Pancreas (tissue), 10 donors: Measurements from ENCODE around the gene SLC13A3. TPM values are rescaled to one million over a fixed set of nuclear protein-coding genes. Genes with fewer than 3 reads are reported as not detected.

Experiments
- ATAC-seq, 4 donors: fragments of 200-7000 bp; cut with Tn5 transposase; one replicate each; pipeline versions ENCODE4 v1.8.0 to v1.9.1; 2020; ENCODE audit warnings: mild to moderate bottlenecking in 4 of 4, moderate library complexity in 4 of 4
- DNase-seq, 6 donors: peaks; one replicate each; pipeline ENCODE4 v3.0.0-alpha.2; 2020
- FAIRE-seq: peaks from 2 replicates; lab custom pipeline; 2012; peaks lifted over from hg19 to GRCh38; lab: Jason Lieb, UNC
- H3K27ac ChIP-seq, 4 donors: fragments of 200-600 bp; sonication (generic); 1 replicate in 3 of 4; 2 replicates in 1 of 4; pipeline versions ENCODE4 v1.5.0 to v1.8.0; 2020
- H3K27me3 ChIP-seq, 4 donors: fragments of 200-600 bp; one replicate each; pipeline ENCODE4 v1.8.0; 2021
- H3K36me3 ChIP-seq, 3 donors: fragments of 200-600 bp; sonication (generic) in 1 of 3; one replicate each; pipeline versions ENCODE4 v1.5.0 to v1.8.0; 2020 to 2021
- H3K4me1 ChIP-seq, 3 donors: fragments of 200-600 bp; one replicate each; pipeline ENCODE4 v1.8.0; 2021
- H3K4me3 ChIP-seq, 4 donors: fragments of 200-600 bp; sonication (generic) in 2 of 4; one replicate each; pipeline versions ENCODE4 v1.5.0 to v1.8.0; 2020 to 2021
- H3K9me3 ChIP-seq, 4 donors: fragments of 200-600 bp; one replicate each; pipeline ENCODE4 v1.8.0; 2021
- CTCF ChIP-seq, 4 donors: fragments of 200-600 bp; sonication (generic) in 3 of 4; IDR thresholded peaks; one replicate each; pipeline versions ENCODE4 v1.5.0 to v1.8.0; 2021; ENCODE audit warnings: antibody characterized with exemption in 4 of 4
- WGBS, 2 donors: extraction: QIAGEN DNeasy Blood & Tissue Kit; methylation state at CpG; one replicate each; pipeline ENCODE4 v1.1.7; 2013; 5-methylcytosine and 5-hydroxymethylcytosine counted together
- intact Hi-C, 3 donors: fragments of 100-400 bp; cut with DNase I; formaldehyde crosslinking; loops; one replicate each; pipeline versions ENCODE4 v1.11.1 to v1.14.2; 2022
- polyA plus RNA-seq, 2 donors: library from polyadenylated mRNA; stranded (reverse); fragments of 200-250 nt; gene quantifications; one replicate each; pipeline ENCODE4 v1.2.3, GENCODE V29; 2013
- total RNA-seq, 6 donors: library from RNA; stranded (reverse); fragmentation: NEBNext Ultra II Directional in 4 of 6; extraction: Animal tissue kit (Norgen Biotek cat#: 25700) in 4 of 6; gene quantifications; one replicate each; pipeline versions ENCODE4 v1.2.1 to v1.2.4, GENCODE V29; 2021 to 2023
- donor health status: healthy with polysubstance abuse.
- donor health status: DM: no; HTN: no; CAD: no; lungs with moderate emphysema.
- donor health status: DM: no; HTN: no; CAD: no.
- donor health status: control.
- donor health status: control.
- donor health status: Bipolar disorder and iron deficiency.
- donor health status: DM: yes; HTN: yes; CAD: no.
- donor health status: DM: no; HTN: no; CAD: no.
- donor health status: DM: no; HTN: no; CAD: no.
- donor health status: DM: yes; HTN: yes; CAD: no.

SLC13A3 gene
- total and polyA plus RNA-seq, 8 donors, result 0.68 to 7.8 (median 4.7) TPM

GRCh38 chr20:46625875-46626373 is 25.3 kb downstream of the SLC13A3 start:
- Histone ChIP-seq H3K4me1 (no peaks in the 10 kb centered on the region), H3K9me3 (no peaks in the 10 kb centered on the region), H3K27ac (no peak overlapping the region), H3K27me3 (no peaks in the 10 kb centered on the region), H3K4me3 (no peak overlapping the region), H3K36me3 (no peaks in the 10 kb centered on the region)
- no peak for TF ChIP-seq CTCF (IDR thresholded peaks at IDR 0.05)
- WGBS, 2 donors, result 94 to 95% methylated on average over 1 of the region's 1 CpG
- intact Hi-C loops, result no loop called here
- no peak for ATAC-seq
- no peak for FAIRE-seq
- DNase-seq, result no peak

GRCh38 chr20:46624946-46625345 is 26.3 kb downstream of the SLC13A3 start:
- intact Hi-C loops, result no loop called here
- no peak for ATAC-seq
- no peak for FAIRE-seq
- no peak for DNase-seq
- no peak overlapping the region for H3K27ac ChIP-seq
- no peaks in the 10 kb centered on the region for H3K27me3 ChIP-seq
- no peak overlapping the region for H3K4me3 ChIP-seq
- WGBS, 2 donors, result 83 to 85% methylated on average over 2 of the region's 2 CpGs
- no peak for TF ChIP-seq CTCF (IDR thresholded peaks at IDR 0.05)
- no peaks in the 10 kb centered on the region for H3K4me1 ChIP-seq
- no peaks in the 10 kb centered on the region for H3K9me3 ChIP-seq
- no peaks in the 10 kb centered on the region for H3K36me3 ChIP-seq

- TF ChIP-seq CTCF (IDR thresholded peaks at IDR 0.05), result no peak
- H3K4me3 ChIP-seq, result no peak overlapping the region
- intact Hi-C loops, result no loop called here
- ATAC-seq (no peak), FAIRE-seq (no peak), DNase-seq (no peak)
- no peaks in the 10 kb centered on the region for H3K36me3 ChIP-seq
- no peaks in the 10 kb centered on the region for H3K9me3 ChIP-seq
- WGBS, 2 donors, result 29 to 48% methylated on average over 1 of the region's 1 CpG
- H3K4me1 ChIP-seq, result no peaks in the 10 kb centered on the region
- no peak overlapping the region for H3K27ac ChIP-seq
- no peaks in the 10 kb centered on the region for H3K27me3 ChIP-seq
Observed at GRCh38 chr20:46622165-46622564, 29.1 kb downstream of the SLC13A3 start.

DNA sequence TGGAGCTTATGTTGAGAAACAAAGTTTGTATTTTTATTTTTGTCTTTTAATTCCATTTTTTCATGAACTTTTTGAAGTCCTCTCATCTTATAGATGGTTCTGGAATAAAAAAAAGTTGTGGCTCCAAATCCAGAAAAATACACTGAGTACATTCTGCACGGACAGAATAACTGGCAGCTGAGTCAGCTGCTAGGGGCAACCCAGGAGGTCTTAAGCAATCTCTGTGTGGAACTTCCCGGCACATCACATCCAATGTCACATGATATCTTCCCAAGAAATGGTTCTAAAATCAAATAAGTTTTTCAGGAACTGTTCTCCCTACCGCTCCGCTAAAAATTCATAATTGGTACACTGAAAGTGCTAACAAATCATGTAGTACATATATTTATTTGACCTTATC is 29.8 kb downstream of the SLC13A3 start:
- H3K4me3 ChIP-seq, result no peak overlapping the region
- ATAC-seq (no peak), FAIRE-seq (no peak), DNase-seq (no peak)
- no peaks in the 10 kb centered on the region for H3K27me3 ChIP-seq
- no peak for TF ChIP-seq CTCF (IDR thresholded peaks at IDR 0.05)
- no peaks in the 10 kb centered on the region for H3K4me1 ChIP-seq
- 77 to 86% methylated on average over 4 of the region's 4 CpGs for WGBS, 2 donors
- no peaks in the 10 kb centered on the region for H3K9me3 ChIP-seq
- intact Hi-C loops, result no loop called here
- no peak overlapping the region for H3K27ac ChIP-seq
- no peaks in the 10 kb centered on the region for H3K36me3 ChIP-seq

- ATAC-seq, result no peak
- H3K9me3 ChIP-seq, result no peaks in the 10 kb centered on the region
- no peak for TF ChIP-seq CTCF (IDR thresholded peaks at IDR 0.05)
- WGBS, 2 donors, result 80 to 83% methylated on average over 2 of the region's 2 CpGs
- no peak for DNase-seq
- no peak for FAIRE-seq
- H3K4me1 ChIP-seq, result no peaks in the 10 kb centered on the region
- H3K4me3 ChIP-seq, result no peak overlapping the region
- intact Hi-C loops, result no loop called here
- no peaks in the 10 kb centered on the region for H3K36me3 ChIP-seq
- H3K27ac ChIP-seq, result no peak overlapping the region
- H3K27me3 ChIP-seq, result no peaks in the 10 kb centered on the region
Observed at GRCh38 chr20:46619445-46619844, 31.8 kb downstream of the SLC13A3 start.
